Activated CD4-positive, alpha-beta memory T cell treated with anti-CD3 and anti-CD28 coated beads for 36 hours (primary cell): ENCODE data around the gene ADAMTS7. TPM values are rescaled to one million over a fixed set of nuclear protein-coding genes. Genes with fewer than 3 reads are reported as not detected.
"Not testable (repeated sequence)": the region's sequence is repeated elsewhere in the genome, so short reads cannot be mapped to it uniquely, and the experiment has no call there.

Experiments used
- CTCF ChIA-PET: fragments of 350-600 bp; sonication (Branson Sonifier 250); formaldehyde crosslinking; loops from one replicate; lab custom pipeline; 2021; ENCODE audit warnings: antibody characterized with exemption, inconsistent platforms; lab: Charles Lee
- POLR2A ChIA-PET: fragments of 350-600 bp; sonication (Branson Sonifier 250); formaldehyde crosslinking; loops from one replicate; lab custom pipeline; 2021; ENCODE audit warnings: antibody characterized with exemption; lab: Charles Lee
- DNase-seq: peaks from one replicate; pipeline ENCODE4 v3.0.0-alpha.2; 2020
- H3K27ac Mint-ChIP-seq: one replicate; pipeline ENCODE4 v1.8.0; 2021; ENCODE audit warnings: mixed read lengths
- H3K27me3 Mint-ChIP-seq: one replicate; pipeline ENCODE4 v1.8.0; 2021; ENCODE audit warnings: mixed read lengths
- H3K36me3 Mint-ChIP-seq: one replicate; pipeline ENCODE4 v1.8.0; 2021; ENCODE audit warnings: mixed read lengths
- H3K4me1 Mint-ChIP-seq: one replicate; pipeline ENCODE4 v1.8.0; 2021; ENCODE audit warnings: low read depth, mixed read lengths
- H3K4me3 Mint-ChIP-seq: one replicate; pipeline ENCODE4 v1.8.0; 2021; ENCODE audit warnings: mild to moderate bottlenecking, mixed read lengths
- H3K9me3 Mint-ChIP-seq: one replicate; pipeline ENCODE4 v1.8.0; 2021; ENCODE audit warnings: mixed read lengths
- intact Hi-C: fragments of 100-400 bp; cut with micrococcal nuclease; formaldehyde crosslinking; loops from one replicate; pipeline ENCODE4 v1.15.1; 2023
- total RNA-seq, 2 experiments: library from RNA; stranded (reverse); gene quantifications; one replicate each; pipeline ENCODE4 v1.2.3, GENCODE V29; 2021

The ADAMTS7 gene
- total RNA-seq, 2 experiments from 2014 or later: 0.10 TPM

GRCh38 chr15:78811825-78812183, 540 bp upstream of the ADAMTS7 start:
- H3K4me1 Mint-ChIP-seq: peaks cover 10% of the 10 kb centered on the region
- no peak overlapping the region for H3K27ac Mint-ChIP-seq
- CTCF ChIA-PET: interaction anchor here (0.6 to 2.1 kb wide), 6 partner anchors 11 to 61 kb away, joined by 3 to 5 read pairs (median 3); no protein-coding TSS in a partner anchor
- intact Hi-C loops: no loop called here
- H3K9me3 Mint-ChIP-seq: peaks cover 6% of the 10 kb centered on the region
- POLR2A ChIA-PET: no interaction called here
- peak overlapping the region; percentile 50 for H3K4me3 Mint-ChIP-seq
- H3K27me3 Mint-ChIP-seq: peaks cover 45% of the 10 kb centered on the region
- peaks cover 3% of the 10 kb centered on the region for H3K36me3 Mint-ChIP-seq
- no peak for DNase-seq

- H3K9me3 Mint-ChIP-seq: peaks cover 6% of the 10 kb centered on the region
- peaks cover 3% of the 10 kb centered on the region for H3K36me3 Mint-ChIP-seq
- H3K4me3 Mint-ChIP-seq: peak overlapping the region; percentile 63
- no peak overlapping the region for H3K27ac Mint-ChIP-seq
- intact Hi-C loops: no loop called here
- no peak for DNase-seq
- H3K4me1 Mint-ChIP-seq: peaks cover 10% of the 10 kb centered on the region
- peaks cover 45% of the 10 kb centered on the region for H3K27me3 Mint-ChIP-seq
- CTCF ChIA-PET: interaction anchor here (1.1 to 2.1 kb wide), 5 partner anchors 11 to 100 kb away, joined by 3 to 5 read pairs (median 4); no protein-coding TSS in a partner anchor
- POLR2A ChIA-PET: no interaction called here
Measured at GRCh38 chr15:78810362-78811123, 721 bp downstream of the ADAMTS7 start.

GRCh38 chr15:78810003-78810361, 1.3 kb downstream of the ADAMTS7 start:
- ChIA-PET CTCF (interaction anchor here (0.6 to 2.1 kb wide), 5 partner anchors 11 to 159 kb away, joined by 3 to 5 read pairs (median 4); no protein-coding TSS in a partner anchor), POLR2A (no interaction called here)
- H3K36me3 Mint-ChIP-seq: peaks cover 3% of the 10 kb centered on the region
- intact Hi-C loops: no loop called here
- H3K4me3 Mint-ChIP-seq: peak overlapping the region; percentile 36
- H3K27me3 Mint-ChIP-seq: peaks cover 44% of the 10 kb centered on the region
- no peak overlapping the region for H3K27ac Mint-ChIP-seq
- peaks cover 10% of the 10 kb centered on the region for H3K4me1 Mint-ChIP-seq
- no peak for DNase-seq
- H3K9me3 Mint-ChIP-seq: peaks cover 6% of the 10 kb centered on the region

- peaks cover 10% of the 10 kb centered on the region for H3K4me1 Mint-ChIP-seq
- H3K9me3 Mint-ChIP-seq: peaks cover 6% of the 10 kb centered on the region
- POLR2A ChIA-PET: no interaction called here
- CTCF ChIA-PET: interaction anchor here (0.7 to 1.3 kb wide), 8 partner anchors 9 to 569 kb away, joined by 3 to 7 read pairs (median 4); no protein-coding TSS in a partner anchor
- intact Hi-C loops: loop anchor here (1.0 kb wide), 1 partner anchor 51 kb away; no protein-coding TSS in a partner anchor
- H3K27me3 Mint-ChIP-seq: peaks cover 34% of the 10 kb centered on the region
- peak; percentile 52 for DNase-seq
- no peak overlapping the region for H3K27ac Mint-ChIP-seq
- H3K36me3 Mint-ChIP-seq: peaks cover 3% of the 10 kb centered on the region
- no peak overlapping the region for H3K4me3 Mint-ChIP-seq
Measured at GRCh38 chr15:78808550-78808949, 2.7 kb downstream of the ADAMTS7 start.

GRCh38 chr15:78807359-78807758, 3.9 kb downstream of the ADAMTS7 start:
- intact Hi-C loops: no loop called here
- CTCF ChIA-PET: interaction anchor here (1.0 to 1.3 kb wide), 7 partner anchors 10 to 168 kb away, joined by 3 to 7 read pairs (median 4); no protein-coding TSS in a partner anchor
- peaks cover 6% of the 10 kb centered on the region for H3K9me3 Mint-ChIP-seq
- H3K36me3 Mint-ChIP-seq: peaks cover 3% of the 10 kb centered on the region
- peaks cover 27% of the 10 kb centered on the region for H3K27me3 Mint-ChIP-seq
- no peak for DNase-seq
- peaks cover 8% of the 10 kb centered on the region for H3K4me1 Mint-ChIP-seq
- POLR2A ChIA-PET: no interaction called here
- no peak overlapping the region for H3K27ac Mint-ChIP-seq
- H3K4me3 Mint-ChIP-seq: no peak overlapping the region

- CTCF ChIA-PET: interaction anchor here (1.0 to 1.1 kb wide), 2 partner anchors 10 to 49 kb away, joined by 3 read pairs; no protein-coding TSS in a partner anchor
- intact Hi-C loops: no loop called here
- H3K4me1 Mint-ChIP-seq: no peaks in the 10 kb centered on the region
- H3K4me3 Mint-ChIP-seq: no peak overlapping the region
- DNase-seq: no peak
- POLR2A ChIA-PET: no interaction called here
- no peak overlapping the region for H3K27ac Mint-ChIP-seq
- peaks cover 6% of the 10 kb centered on the region for H3K9me3 Mint-ChIP-seq
- peaks cover 3% of the 10 kb centered on the region for H3K36me3 Mint-ChIP-seq
- H3K27me3 Mint-ChIP-seq: peaks cover 11% of the 10 kb centered on the region
Measured at GRCh38 chr15:78804391-78804792, 6.9 kb downstream of the ADAMTS7 start.

GRCh38 chr15:78800806-78801205, 10.5 kb downstream of the ADAMTS7 start:
- CTCF ChIA-PET: no interaction called here

GRCh38 chr15:78800189-78800588, 11.1 kb downstream of the ADAMTS7 start:
- ChIA-PET POLR2A (no interaction called here), CTCF (no interaction called here)
- Mint-ChIP-seq H3K27me3 (no peaks in the 10 kb centered on the region), H3K4me3 (no peak overlapping the region), H3K9me3 (no peaks in the 10 kb centered on the region), H3K27ac (no peak overlapping the region), H3K4me1 (no peaks in the 10 kb centered on the region), H3K36me3 (no peaks in the 10 kb centered on the region)
- intact Hi-C loops: no loop called here
- no peak for DNase-seq

More at GRCh38 chr15:78800806-78801205, 10.5 kb downstream of the ADAMTS7 start:
- Mint-ChIP-seq H3K27ac (no peak overlapping the region), H3K4me1 (no peaks in the 10 kb centered on the region), H3K9me3 (no peaks in the 10 kb centered on the region), H3K27me3 (no peaks in the 10 kb centered on the region), H3K36me3 (no peaks in the 10 kb centered on the region), H3K4me3 (no peak overlapping the region)
- intact Hi-C loops: no loop called here
- DNase-seq: no peak
- POLR2A ChIA-PET: no interaction called here

- H3K36me3 Mint-ChIP-seq, H3K27me3 Mint-ChIP-seq, DNase-seq, CTCF ChIA-PET, H3K4me3 Mint-ChIP-seq, POLR2A ChIA-PET, intact Hi-C loops, H3K27ac Mint-ChIP-seq, H3K9me3 Mint-ChIP-seq, H3K4me1 Mint-ChIP-seq: not testable (repeated sequence)
Measured at GRCh38 chr15:78799102-78799501, 12.2 kb downstream of the ADAMTS7 start.

GRCh38 chr15:78798355-78798754, 12.9 kb downstream of the ADAMTS7 start:
- H3K9me3 Mint-ChIP-seq, intact Hi-C loops, H3K27ac Mint-ChIP-seq, DNase-seq, H3K27me3 Mint-ChIP-seq, H3K36me3 Mint-ChIP-seq, POLR2A ChIA-PET, H3K4me1 Mint-ChIP-seq, H3K4me3 Mint-ChIP-seq: not testable (repeated sequence)
- CTCF ChIA-PET: interaction anchor here (1.5 kb wide), 1 partner anchor 9 kb away, joined by 7 read pairs; no protein-coding TSS in a partner anchor

- no peaks in the 10 kb centered on the region for H3K4me1 Mint-ChIP-seq
Measured at GRCh38 chr15:78797951-78798350, 13.3 kb downstream of the ADAMTS7 start.

GRCh38 chr15:78796510-78796909, 14.8 kb downstream of the ADAMTS7 start:
- no peak overlapping the region for H3K27ac Mint-ChIP-seq
- no peaks in the 10 kb centered on the region for H3K4me1 Mint-ChIP-seq
- H3K4me3 Mint-ChIP-seq: no peak overlapping the region
- H3K27me3 Mint-ChIP-seq: no peaks in the 10 kb centered on the region
- no peaks in the 10 kb centered on the region for H3K36me3 Mint-ChIP-seq
- H3K9me3 Mint-ChIP-seq: no peaks in the 10 kb centered on the region
- ChIA-PET POLR2A (no interaction called here), CTCF (interaction anchor here (1.1 kb wide), 1 partner anchor 14 kb away, joined by 4 read pairs; no protein-coding TSS in a partner anchor)
- no peak for DNase-seq
- intact Hi-C loops: no loop called here

More at GRCh38 chr15:78797951-78798350, 13.3 kb downstream of the ADAMTS7 start:
- Mint-ChIP-seq H3K4me3 (no peak overlapping the region), H3K27ac (no peak overlapping the region), H3K36me3 (no peaks in the 10 kb centered on the region), H3K9me3 (no peaks in the 10 kb centered on the region), H3K27me3 (no peaks in the 10 kb centered on the region)
- DNase-seq: no peak
- ChIA-PET POLR2A (no interaction called here), CTCF (interaction anchor here (1.5 kb wide), 1 partner anchor 10 kb away, joined by 7 read pairs; no protein-coding TSS in a partner anchor)
- intact Hi-C loops: no loop called here
